CD4-positive, alpha-beta T cell treated with Interleukin-21 for 1 hour (primary cell): ENCODE data around the gene MBD3L2.
A peak's percentile ranks its signal among the peaks of the same experiment; 100 is the strongest.
"Not testable (repeated sequence)": the region's sequence is repeated elsewhere in the genome, so short reads cannot be mapped to it uniquely, and the experiment has no call there.

Experiments
- DNase-seq: peaks from one replicate; pipeline ENCODE4 v3.0.0-alpha.2; 2020

Gene MBD3L2

GRCh38 chr19:7049021-7049420 is at the start of gene MBD3L2:
Gene MBD3L2 (plus strand): TSS chr19:7049321. CDS start chr19:7049374, 53 bp downstream.
- not testable (repeated sequence) for DNase-seq

GRCh38 chr19:6999933-7000332 is 49.2 kb upstream of the MBD3L2 start:
- no peak for DNase-seq

GRCh38 chr19:7000333-7000732 is 48.8 kb upstream of the MBD3L2 start:
- no peak for DNase-seq

GRCh38 chr19:7000816-7001215 is 48.3 kb upstream of the MBD3L2 start:
- no peak for DNase-seq

GRCh38 chr19:7004313-7004931 is 44.7 kb upstream of the MBD3L2 start:
- no peak for DNase-seq

GRCh38 chr19:7006135-7006704 is 42.9 kb upstream of the MBD3L2 start:
- DNase-seq = no peak

- DNase-seq = no peak
Observed at GRCh38 chr19:7007859-7008258, 41.3 kb upstream of the MBD3L2 start.

GRCh38 chr19:7010722-7011593 is 38.2 kb upstream of the MBD3L2 start:
- DNase-seq = no peak

- peak; percentile 11 for DNase-seq
Observed at GRCh38 chr19:7013678-7014077, 35.4 kb upstream of the MBD3L2 start.

GRCh38 chr19:7018828-7019227 is 30.3 kb upstream of the MBD3L2 start:
- no peak for DNase-seq

GRCh38 chr19:7021331-7021730 is 27.8 kb upstream of the MBD3L2 start, which contains the start of gene MBD3L2B:
Gene MBD3L2B (minus strand): TSS chr19:7021431. CDS start chr19:7021397, 34 bp downstream.
- not testable (repeated sequence) for DNase-seq

GRCh38 chr19:7028790-7029189 is 20.3 kb upstream of the MBD3L2 start:
- DNase-seq = not testable (repeated sequence)

GRCh38 chr19:7030278-7030677 is 18.8 kb upstream of the MBD3L2 start, which contains the start of gene MBD3L5:
Gene MBD3L5 (plus strand): TSS chr19:7030578. CDS start chr19:7030612, 34 bp downstream.
- DNase-seq = not testable (repeated sequence)

GRCh38 chr19:7040079-7040478 is 9.0 kb upstream of the MBD3L2 start, which contains the start of gene MBD3L4:
Gene MBD3L4 (minus strand): TSS chr19:7040179. CDS start chr19:7040144, 35 bp downstream.
- DNase-seq = not testable (repeated sequence)

GRCh38 chr19:7041563-7041962 is 7.6 kb upstream of the MBD3L2 start:
- not testable (repeated sequence) for DNase-seq

GRCh38 chr19:7051421-7051820 is 2.3 kb downstream of the MBD3L2 start:
- not testable (repeated sequence) for DNase-seq

- DNase-seq = not testable (repeated sequence)
Observed at GRCh38 chr19:7052896-7053295, 3.8 kb downstream of the MBD3L2 start.

GRCh38 chr19:7054635-7055368 is 5.7 kb downstream of the MBD3L2 start:
- DNase-seq = not testable (repeated sequence)

- not testable (repeated sequence) for DNase-seq
Observed at GRCh38 chr19:7055679-7056078, 6.6 kb downstream of the MBD3L2 start.

GRCh38 chr19:7056371-7056770 is 7.2 kb downstream of the MBD3L2 start:
- DNase-seq = not testable (repeated sequence)

GRCh38 chr19:7058576-7058975 is 9.5 kb downstream of the MBD3L2 start, which contains the start of gene MBD3L3:
Gene MBD3L3 (minus strand): TSS chr19:7058676. CDS start chr19:7058605, 71 bp downstream.
- not testable (repeated sequence) for DNase-seq

GRCh38 chr19:7059977-7060376 is 10.9 kb downstream of the MBD3L2 start:
- DNase-seq = not testable (repeated sequence)
